Skeletal muscle satellite cell (primary cell): ENCODE measurements around the gene MTMR10. TPM values are rescaled to one million over a fixed set of nuclear protein-coding genes. Genes with fewer than 3 reads are reported as not detected.

Experiments used
- H3K27me3 ChIP-seq: 2 replicates; pipeline ENCODE4 v1.7.0; 2013; ENCODE audit warnings: low read length; ENCODE audit not compliant: control insufficient read depth, insufficient read depth
- H3K36me3 ChIP-seq: 2 replicates; pipeline ENCODE4 v1.7.0; 2013; ENCODE audit warnings: mild to moderate bottlenecking, control low read depth, low read length; ENCODE audit not compliant: insufficient read depth
- H3K4me1 ChIP-seq: 2 replicates; pipeline ENCODE4 v1.7.0; 2013; ENCODE audit warnings: low read length; ENCODE audit not compliant: control insufficient read depth, insufficient read depth
- H3K4me2 ChIP-seq: 2 replicates; pipeline ENCODE4 v1.7.0; 2013; ENCODE audit warnings: mild to moderate bottlenecking, low read length
- H3K4me3 ChIP-seq: 2 replicates; pipeline ENCODE4 v1.7.0; 2013; ENCODE audit warnings: low read length
- H3K9ac ChIP-seq: 2 replicates; pipeline ENCODE4 v1.7.0; 2013; ENCODE audit warnings: mild to moderate bottlenecking, low read depth, low read length, moderate library complexity
- H3K9me3 ChIP-seq: replicated peaks from 2 replicates; pipeline ENCODE4 v1.7.0; 2013; ENCODE audit warnings: mild to moderate bottlenecking, control low read depth, low read length
- total RNA-seq: library from RNA; depleted of rRNA; stranded (reverse); fragments of >200 nt; gene quantifications from 2 replicates; pipeline ENCODE4 v1.2.3, GENCODE V29; 2012; rRNA removed

The MTMR10 gene, protein sequence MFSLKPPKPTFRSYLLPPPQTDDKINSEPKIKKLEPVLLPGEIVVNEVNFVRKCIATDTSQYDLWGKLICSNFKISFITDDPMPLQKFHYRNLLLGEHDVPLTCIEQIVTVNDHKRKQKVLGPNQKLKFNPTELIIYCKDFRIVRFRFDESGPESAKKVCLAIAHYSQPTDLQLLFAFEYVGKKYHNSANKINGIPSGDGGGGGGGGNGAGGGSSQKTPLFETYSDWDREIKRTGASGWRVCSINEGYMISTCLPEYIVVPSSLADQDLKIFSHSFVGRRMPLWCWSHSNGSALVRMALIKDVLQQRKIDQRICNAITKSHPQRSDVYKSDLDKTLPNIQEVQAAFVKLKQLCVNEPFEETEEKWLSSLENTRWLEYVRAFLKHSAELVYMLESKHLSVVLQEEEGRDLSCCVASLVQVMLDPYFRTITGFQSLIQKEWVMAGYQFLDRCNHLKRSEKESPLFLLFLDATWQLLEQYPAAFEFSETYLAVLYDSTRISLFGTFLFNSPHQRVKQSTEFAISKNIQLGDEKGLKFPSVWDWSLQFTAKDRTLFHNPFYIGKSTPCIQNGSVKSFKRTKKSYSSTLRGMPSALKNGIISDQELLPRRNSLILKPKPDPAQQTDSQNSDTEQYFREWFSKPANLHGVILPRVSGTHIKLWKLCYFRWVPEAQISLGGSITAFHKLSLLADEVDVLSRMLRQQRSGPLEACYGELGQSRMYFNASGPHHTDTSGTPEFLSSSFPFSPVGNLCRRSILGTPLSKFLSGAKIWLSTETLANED
- total RNA-seq = 8.6 and 10.9 TPM in 2 replicates

DNA sequence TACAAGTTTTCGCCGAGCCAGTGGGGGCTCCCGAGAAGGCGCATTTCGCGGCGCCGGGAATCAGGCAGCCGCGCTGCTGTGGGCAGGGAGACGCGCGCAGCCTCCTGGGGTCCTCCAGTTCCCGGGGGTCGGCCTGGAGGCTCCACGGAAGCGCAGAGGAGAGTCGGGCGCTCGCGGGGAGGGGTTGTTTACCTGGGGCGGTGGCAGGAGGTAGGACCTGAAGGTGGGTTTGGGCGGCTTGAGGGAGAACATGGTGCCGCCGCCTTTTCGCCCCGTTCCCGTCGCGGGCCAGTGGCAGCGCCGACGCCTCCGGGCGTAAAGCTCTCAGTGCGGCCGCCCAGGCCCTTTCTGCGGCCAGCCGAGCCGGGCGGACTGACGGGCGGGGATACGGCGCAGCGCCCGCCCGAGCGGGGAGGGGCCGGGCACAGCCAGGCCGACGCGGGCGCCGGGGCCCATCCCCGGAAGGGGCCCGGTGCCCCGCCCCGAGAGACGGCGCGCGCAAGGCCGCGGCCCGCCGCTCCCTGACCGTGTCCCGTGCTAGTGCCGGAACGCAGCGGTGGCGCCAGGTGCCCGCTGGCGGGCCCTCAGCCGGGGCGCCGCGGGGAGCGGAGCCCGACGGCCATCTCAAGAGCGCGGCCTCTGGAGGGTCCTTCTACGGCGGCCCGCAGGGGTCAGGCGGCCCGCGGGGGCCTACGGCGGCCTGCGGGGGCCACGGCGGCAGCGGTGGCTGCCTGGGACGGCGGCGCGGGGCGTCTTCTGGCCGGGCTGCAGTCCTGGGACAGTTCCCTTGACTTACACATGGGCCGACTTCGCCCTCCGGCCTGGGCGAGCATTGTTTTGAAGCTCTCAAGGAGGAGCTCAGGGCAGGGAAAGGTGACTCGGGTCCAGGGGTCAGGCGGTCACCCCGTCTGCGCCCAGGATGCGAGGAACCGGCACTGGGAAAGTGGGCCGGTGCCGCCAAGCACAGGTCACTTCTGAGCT lies at the start of gene MTMR10:
MTMR10 (minus strand) TSS at position 374 of the 981 bp plus-strand sequence; CDS start at position 252, 122 bp downstream.
- Histone ChIP-seq H3K4me1 (peaks cover 15% of the 10 kb centered on the region), H3K9me3 (no peaks in the 10 kb centered on the region), H3K9ac (peak within 1 kb of the TSS; percentile 96), H3K36me3 (peaks cover 2% of the 10 kb centered on the region), H3K4me3 (peak within 1 kb of the TSS; percentile 92), H3K27me3 (no peaks in the 10 kb centered on the region), H3K4me2 (peak within 1 kb of the TSS; percentile 91)

DNA sequence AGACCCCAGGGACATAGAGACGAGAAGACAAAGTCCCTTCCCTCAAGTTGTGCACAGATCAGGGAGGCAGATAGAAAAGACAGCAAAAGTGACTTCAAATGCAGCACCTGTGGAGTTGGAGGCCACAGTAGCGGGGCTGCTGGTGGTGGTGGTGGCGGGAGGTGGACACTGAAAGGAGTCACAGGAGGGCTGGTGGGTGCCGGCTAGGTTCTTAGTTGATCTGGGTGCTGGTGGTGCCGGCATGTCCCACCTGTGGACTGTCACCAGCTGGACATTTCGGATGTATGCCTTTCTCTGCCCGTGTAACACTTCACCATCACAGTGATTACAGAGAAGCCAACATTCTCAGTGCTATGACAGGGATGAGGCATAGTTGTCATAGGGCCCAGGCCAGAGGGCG lies 49.2 kb upstream of the MTMR10 start:
- no peak overlapping the region for H3K4me3 ChIP-seq
- no peaks in the 10 kb centered on the region for H3K36me3 ChIP-seq
- H3K9ac ChIP-seq = no peak overlapping the region
- H3K4me2 ChIP-seq = no peak overlapping the region
- no peaks in the 10 kb centered on the region for H3K4me1 ChIP-seq
- H3K9me3 ChIP-seq = no peaks in the 10 kb centered on the region
- peaks cover 21% of the 10 kb centered on the region for H3K27me3 ChIP-seq

DNA sequence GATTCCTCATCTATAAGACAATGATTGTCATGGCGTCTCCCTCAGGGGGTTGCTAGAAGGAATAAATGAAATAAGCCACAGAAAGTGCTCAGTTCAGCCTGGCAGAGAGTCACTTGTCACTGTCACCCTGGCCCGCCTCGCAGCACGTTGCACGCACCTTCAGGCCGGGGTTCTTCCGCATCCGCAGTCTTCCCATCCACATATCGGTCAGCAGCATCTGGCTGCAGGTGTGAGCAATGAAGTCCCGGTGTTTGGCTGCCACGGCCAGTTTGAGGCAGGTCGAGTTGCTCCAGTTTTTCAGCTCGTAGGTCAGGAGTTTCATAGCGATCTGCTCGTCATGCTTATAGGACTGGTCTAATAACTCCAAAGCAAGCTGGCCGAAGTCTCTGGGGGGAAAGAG lies 48.5 kb upstream of the MTMR10 start:
- Histone ChIP-seq H3K36me3 (no peaks in the 10 kb centered on the region), H3K9ac (no peak overlapping the region), H3K4me3 (no peak overlapping the region), H3K4me2 (no peak overlapping the region), H3K27me3 (peaks cover 16% of the 10 kb centered on the region), H3K4me1 (no peaks in the 10 kb centered on the region), H3K9me3 (no peaks in the 10 kb centered on the region)

DNA sequence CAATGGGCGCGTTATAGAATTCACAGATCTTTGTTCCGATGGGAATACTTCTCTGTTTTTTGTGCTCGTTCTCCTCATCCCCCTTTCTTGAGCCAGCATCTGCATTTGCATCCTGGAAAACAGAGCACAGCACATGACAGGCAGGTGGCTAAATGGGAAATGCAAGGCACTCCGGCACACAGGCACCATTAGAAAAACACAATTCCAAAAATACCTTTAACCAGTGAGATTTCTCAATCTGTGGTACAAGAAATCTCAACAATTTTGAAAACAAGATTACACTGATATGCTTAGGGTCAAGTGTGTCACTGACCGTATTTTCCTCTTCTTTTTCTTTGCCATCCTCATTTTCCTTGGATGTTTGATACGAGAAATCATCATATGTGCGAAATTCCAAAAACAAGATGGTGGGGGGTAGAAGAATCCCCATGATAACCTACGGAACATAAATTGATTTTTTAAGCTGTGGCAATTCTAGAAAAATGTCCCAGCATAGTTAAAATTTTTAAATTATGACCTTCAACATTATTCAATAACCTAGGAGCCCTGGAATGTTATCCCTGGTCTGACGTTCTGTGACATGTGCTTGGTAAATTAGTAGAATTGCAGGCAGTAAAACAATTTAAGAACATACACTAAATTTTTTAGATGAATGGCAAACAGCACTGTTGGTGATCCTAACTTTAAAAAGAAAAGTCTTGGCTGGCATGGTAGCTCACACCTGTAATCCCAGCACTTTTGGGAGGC lies 46.5 kb upstream of the MTMR10 start:
- Histone ChIP-seq H3K36me3 (no peaks in the 10 kb centered on the region), H3K9ac (no peak overlapping the region), H3K4me2 (no peak overlapping the region), H3K4me1 (no peaks in the 10 kb centered on the region), H3K27me3 (peaks cover 14% of the 10 kb centered on the region), H3K4me3 (no peak overlapping the region), H3K9me3 (no peaks in the 10 kb centered on the region)

DNA sequence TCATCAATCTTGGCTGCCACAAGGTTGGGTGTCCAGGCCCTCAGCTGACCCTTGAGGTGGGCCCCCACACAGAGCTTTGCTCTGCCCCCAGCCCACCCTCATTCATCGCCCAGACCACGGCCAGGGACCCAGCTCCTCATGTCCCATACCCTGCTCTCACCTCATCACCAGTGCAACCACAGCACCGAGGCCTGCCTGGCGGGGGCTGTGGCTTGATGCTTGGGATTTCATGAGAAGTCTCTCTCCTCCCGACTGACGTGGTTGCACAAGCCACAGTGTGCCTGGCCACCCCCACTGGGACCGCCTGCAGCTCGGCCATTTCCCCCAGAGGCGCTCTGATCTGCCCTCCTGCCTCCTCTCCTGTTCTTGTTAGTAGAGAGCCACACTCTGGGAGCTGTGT lies 45.4 kb upstream of the MTMR10 start:
- Histone ChIP-seq H3K9ac (no peak overlapping the region), H3K36me3 (no peaks in the 10 kb centered on the region), H3K9me3 (no peaks in the 10 kb centered on the region), H3K4me1 (peaks cover 3% of the 10 kb centered on the region), H3K27me3 (peaks cover 9% of the 10 kb centered on the region), H3K4me3 (no peak overlapping the region), H3K4me2 (no peak overlapping the region)

DNA sequence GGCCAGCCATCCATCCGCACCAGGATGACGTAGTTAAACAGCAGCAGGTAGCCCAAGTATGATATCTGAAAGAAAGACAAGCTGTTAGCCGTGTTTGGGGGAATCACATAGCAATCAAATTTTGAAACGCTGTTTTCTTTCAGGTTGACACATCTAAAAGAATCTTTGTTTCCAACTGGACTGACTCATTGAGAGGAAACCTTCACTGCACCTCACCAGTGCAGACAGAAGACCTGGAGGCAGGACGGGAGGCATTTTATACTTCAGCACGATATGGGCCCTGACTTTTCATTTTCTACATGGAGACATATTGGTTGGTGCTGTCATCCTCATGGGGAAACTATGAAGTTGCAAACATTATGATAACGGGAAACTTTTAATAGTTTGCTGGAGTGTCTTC lies 44.2 kb upstream of the MTMR10 start:
- Histone ChIP-seq H3K4me3 (no peak overlapping the region), H3K36me3 (no peaks in the 10 kb centered on the region), H3K4me1 (peaks cover 3% of the 10 kb centered on the region), H3K9ac (no peak overlapping the region), H3K9me3 (no peaks in the 10 kb centered on the region), H3K27me3 (peaks cover 3% of the 10 kb centered on the region), H3K4me2 (no peak overlapping the region)

DNA sequence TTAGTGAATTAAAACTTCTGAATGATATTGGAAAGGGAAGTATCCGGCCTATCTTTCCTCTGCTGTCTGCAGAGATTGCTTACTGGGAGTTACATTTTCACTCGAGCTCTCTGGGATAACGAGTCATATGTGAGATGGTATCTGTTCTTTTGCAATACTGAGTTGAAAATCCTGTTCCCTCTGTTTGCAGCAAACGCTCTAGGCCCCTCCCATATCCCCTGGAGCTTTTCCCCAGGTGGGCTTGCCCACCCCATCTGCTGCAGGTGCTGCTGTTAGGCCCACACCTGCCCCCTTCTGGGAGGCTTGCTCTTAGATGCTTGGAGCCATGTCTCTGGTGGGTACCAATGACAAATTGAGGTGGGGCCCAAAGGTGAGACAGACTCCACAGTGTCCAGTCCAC lies 42.7 kb upstream of the MTMR10 start:
- no peak overlapping the region for H3K4me3 ChIP-seq
- no peaks in the 10 kb centered on the region for H3K36me3 ChIP-seq
- H3K4me1 ChIP-seq = peaks cover 3% of the 10 kb centered on the region
- H3K9ac ChIP-seq = no peak overlapping the region
- H3K4me2 ChIP-seq = no peak overlapping the region
- H3K9me3 ChIP-seq = no peaks in the 10 kb centered on the region
- no peaks in the 10 kb centered on the region for H3K27me3 ChIP-seq

DNA sequence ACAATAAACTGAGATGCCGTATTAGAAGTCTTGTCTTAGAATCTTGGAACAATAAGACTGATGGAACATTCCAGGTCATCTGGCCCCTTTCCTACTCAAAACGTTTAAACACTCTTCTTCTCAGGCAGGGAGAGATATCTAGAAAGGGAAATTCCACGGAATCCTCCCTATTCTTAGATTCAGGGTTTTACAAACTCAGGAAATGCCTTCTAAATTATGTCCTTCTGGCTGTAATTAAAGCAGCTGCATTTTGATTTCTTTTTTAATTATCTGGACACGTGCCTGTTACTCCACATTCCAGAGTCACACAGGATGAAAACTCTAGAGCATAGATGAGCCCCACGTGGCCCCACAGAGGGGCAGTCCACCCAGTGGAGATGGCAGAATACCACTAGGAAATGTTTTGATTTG lies 41.5 kb upstream of the MTMR10 start:
- H3K9ac ChIP-seq = no peak overlapping the region
- H3K36me3 ChIP-seq = no peaks in the 10 kb centered on the region
- H3K4me2 ChIP-seq = no peak overlapping the region
- H3K9me3 ChIP-seq = no peaks in the 10 kb centered on the region
- no peaks in the 10 kb centered on the region for H3K27me3 ChIP-seq
- H3K4me3 ChIP-seq = no peak overlapping the region
- H3K4me1 ChIP-seq = peaks cover 3% of the 10 kb centered on the region

DNA sequence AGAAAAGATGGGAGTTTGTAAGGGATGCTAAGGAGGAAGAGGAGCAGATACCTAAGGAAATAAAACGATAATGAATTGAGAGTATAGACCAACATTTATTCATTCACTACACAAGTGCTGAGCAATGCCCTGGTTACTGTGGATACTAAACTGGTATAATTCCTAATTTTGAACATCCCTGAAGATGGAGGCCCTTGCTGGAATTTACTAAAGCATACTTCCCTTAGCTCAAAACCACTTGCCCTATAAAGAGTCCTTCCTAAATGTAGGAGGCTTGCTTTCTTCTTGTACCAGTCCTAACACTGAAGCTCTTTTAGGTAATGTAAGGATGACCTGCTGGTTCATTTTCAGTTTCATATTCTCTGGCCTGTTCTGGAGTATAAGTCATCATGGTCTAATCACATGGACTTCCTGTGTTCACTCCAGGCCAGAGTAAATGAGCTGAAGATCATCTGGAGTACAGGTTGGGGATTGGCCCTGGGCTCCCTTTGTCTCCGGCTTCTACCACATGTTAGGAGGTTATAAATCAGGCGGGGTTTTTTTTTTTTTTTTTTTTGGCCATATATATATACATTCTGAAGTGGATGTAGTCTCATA lies 40.1 kb upstream of the MTMR10 start:
- no peaks in the 10 kb centered on the region for H3K36me3 ChIP-seq
- H3K4me2 ChIP-seq = no peak overlapping the region
- no peaks in the 10 kb centered on the region for H3K27me3 ChIP-seq
- peaks cover 3% of the 10 kb centered on the region for H3K4me1 ChIP-seq
- no peak overlapping the region for H3K4me3 ChIP-seq
- no peaks in the 10 kb centered on the region for H3K9me3 ChIP-seq
- H3K9ac ChIP-seq = no peak overlapping the region

DNA sequence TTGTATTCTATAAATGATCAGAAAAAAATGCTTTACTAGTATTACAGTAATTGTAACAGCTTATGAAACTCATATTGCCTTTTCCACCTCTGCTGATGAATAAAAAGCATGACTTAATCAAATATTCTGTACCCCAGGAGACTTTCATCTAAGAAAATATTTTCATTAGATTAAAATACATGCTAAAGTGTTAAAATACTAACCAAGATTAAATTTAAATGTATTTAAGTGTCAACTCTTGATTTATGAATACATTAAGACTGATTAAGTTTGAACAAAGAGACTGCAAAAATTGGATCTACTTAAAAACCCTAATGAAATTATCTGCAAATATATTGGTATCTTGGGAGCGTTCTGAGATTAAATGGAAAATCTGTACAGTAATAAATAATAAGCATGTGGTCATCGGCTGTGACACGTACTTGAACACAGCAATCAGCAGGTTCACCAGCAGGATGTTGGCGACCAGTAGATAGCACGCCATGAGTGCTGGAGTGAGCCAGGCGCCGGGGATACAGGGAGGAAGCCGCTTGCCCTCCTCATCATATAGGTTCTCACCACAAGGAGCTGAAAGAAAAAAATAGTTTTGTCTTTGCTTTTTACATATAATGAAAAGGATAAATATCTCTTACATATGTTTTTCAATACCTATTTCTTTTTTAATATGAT lies 36.6 kb upstream of the MTMR10 start:
- Histone ChIP-seq H3K9ac (no peak overlapping the region), H3K9me3 (no peaks in the 10 kb centered on the region), H3K4me3 (no peak overlapping the region), H3K27me3 (no peaks in the 10 kb centered on the region), H3K4me1 (peaks cover 26% of the 10 kb centered on the region), H3K4me2 (no peak overlapping the region), H3K36me3 (no peaks in the 10 kb centered on the region)
